GM12878 (cell line): ENCODE measurements around the gene LIX1L. TPM values are rescaled to one million over a fixed set of nuclear protein-coding genes. Genes with fewer than 3 reads are reported as not detected.
A peak's percentile ranks its signal among the peaks of the same experiment; 100 is the strongest.

Experiments used
- ATAC-seq: fragments of 200-7000 bp; cut with Tn5 transposase; 3 replicates; pipeline ENCODE4 v1.9.1; 2020; ENCODE audit warnings: mild to moderate bottlenecking, moderate library complexity
- BruUV-seq: library from RNA; stranded (reverse); fragments of 400-500 nt; replicated peaks from 2 replicates; lab custom pipeline; 2021; lab: Mats Ljungman, UMichigan
- CTCF ChIA-PET: fragments of 300-600 bp; sonication (Branson Sonifier 250); formaldehyde crosslinking; extraction: SDS; loops from one replicate; lab custom pipeline; 2021; ENCODE audit warnings: inconsistent platforms; lab: Yijun Ruan, JAX
- POLR2A ChIA-PET: fragments of 350-600 bp; formaldehyde crosslinking; extraction: SDS; loops from one replicate; lab custom pipeline; 2021; ENCODE audit warnings: inconsistent platforms; lab: Charles Lee
- RAD21 ChIA-PET: fragments of 300-600 bp; sonication (Branson Sonifier 250); formaldehyde crosslinking; loops from one replicate; lab custom pipeline; 2023; ENCODE audit warnings: antibody characterized with exemption; ENCODE audit not compliant: unreplicated experiment; lab: Charles Lee
- SMC1A ChIA-PET: fragments of 300-600 bp; sonication (Branson Sonifier 250); formaldehyde crosslinking; loops from one replicate; lab custom pipeline; 2023; ENCODE audit not compliant: unreplicated experiment, uncharacterized antibody; lab: Charles Lee
- DNase-seq: peaks from one replicate; pipeline ENCODE4 v3.0.0-alpha.2; 2011; ENCODE audit warnings: low read depth, low spot score
- FAIRE-seq: peaks from 3 replicates; lab custom pipeline; 2011; peaks lifted over from hg19 to GRCh38; lab: Jason Lieb, UNC
- H2AFZ ChIP-seq: 2 replicates; pipeline ENCODE4 v1.6.0; 2011; ENCODE audit warnings: low read depth, low read length, control low read depth; ENCODE audit not compliant: control insufficient read depth
- H3K27ac ChIP-seq: 2 replicates; pipeline ENCODE4 v1.5.1; 2011; ENCODE audit warnings: control low read depth; ENCODE audit not compliant: control insufficient read depth, insufficient read depth
- H3K27me3 ChIP-seq, 2 experiments: replicated peaks in 1 of 2; 2 replicates each; pipeline versions ENCODE4 v1.6.0 to v1.6.1; 2011; ENCODE audit warnings: low read length in 1 of 2; ENCODE audit not compliant: control insufficient read depth in 2 of 2, insufficient read depth in 2 of 2
- H3K36me3 ChIP-seq, 2 experiments: 2 replicates each; pipeline ENCODE4 v1.5.1; 2011; ENCODE audit warnings: low read length in 1 of 2; ENCODE audit not compliant: control insufficient read depth in 2 of 2, insufficient read depth in 2 of 2
- H3K4me1 ChIP-seq: 2 replicates; pipeline ENCODE4 v1.6.1; 2011; ENCODE audit warnings: mild to moderate bottlenecking, low read length, moderate library complexity, mixed read lengths; ENCODE audit not compliant: control insufficient read depth, insufficient read depth
- H3K4me2 ChIP-seq: 2 replicates; pipeline ENCODE4 v1.6.0; 2011; ENCODE audit warnings: control low read depth; ENCODE audit not compliant: control insufficient read depth, insufficient read depth
- H3K4me3 ChIP-seq: fragments of 200-600 bp; sonication (generic); 2 replicates; pipeline ENCODE4 v1.5.1; 2016
- H3K79me2 ChIP-seq: 2 replicates; pipeline ENCODE4 v1.6.0; 2011; ENCODE audit warnings: low read length; ENCODE audit not compliant: control insufficient read depth, insufficient read depth
- H3K9ac ChIP-seq: 2 replicates; pipeline ENCODE4 v1.8.0; 2011; ENCODE audit warnings: low read length, control low read depth, mixed read lengths; ENCODE audit not compliant: control insufficient read depth, insufficient read depth
- H3K9me3 ChIP-seq: replicated peaks from 3 replicates; pipeline ENCODE4 v1.5.1; 2011; ENCODE audit warnings: mild to moderate bottlenecking, low read length; ENCODE audit not compliant: control insufficient read depth, insufficient read depth
- H4K20me1 ChIP-seq: 2 replicates; pipeline ENCODE4 v1.6.0; 2011; ENCODE audit not compliant: control insufficient read depth, insufficient read depth
- CHD1 ChIP-seq: IDR thresholded peaks from 2 replicates; pipeline ENCODE4 v1.6.1; 2012; ENCODE audit warnings: low read depth, low read length, improper control_type of control experiment
- KAT2A ChIP-seq: conservative IDR thresholded peaks from 2 replicates; pipeline ENCODE4 v1.6.1; 2011; ENCODE audit warnings: low read depth, low read length; ENCODE audit not compliant: control insufficient read depth
- MXI1 ChIP-seq: fragments of 150-350 bp; IDR thresholded peaks from 2 replicates; pipeline ENCODE4 v1.6.1; 2011; ENCODE audit warnings: low read depth, mild to moderate bottlenecking, inconsistent platforms, low read length, improper control_type of control experiment
- NFYB ChIP-seq: IDR thresholded peaks from 2 replicates; pipeline ENCODE4 v1.6.1; 2011; ENCODE audit warnings: low read depth, mild to moderate bottlenecking, low read length, improper control_type of control experiment, moderate library complexity; ENCODE audit not compliant: insufficient read depth
- NR2C2 ChIP-seq: IDR thresholded peaks from 2 replicates; pipeline ENCODE4 v1.6.1; 2011; ENCODE audit warnings: borderline replicate concordance, low read depth; ENCODE audit not compliant: control insufficient read depth, insufficient read length
- RCOR1 ChIP-seq: conservative IDR thresholded peaks from 2 replicates; pipeline ENCODE4 v1.6.1; 2012; ENCODE audit warnings: low read depth, low read length, improper control_type of control experiment
- STAT3 ChIP-seq: IDR thresholded peaks from 2 replicates; pipeline ENCODE4 v1.6.1; 2011; ENCODE audit warnings: low read depth, low read length, improper control_type of control experiment
- WRNIP1 ChIP-seq: IDR thresholded peaks from 2 replicates; pipeline ENCODE4 v1.6.1; 2011; ENCODE audit warnings: low read depth, low read length, improper control_type of control experiment, borderline replicate concordance
- YY1 ChIP-seq: IDR thresholded peaks from 2 replicates; pipeline ENCODE4 v1.6.1; 2011; ENCODE audit warnings: low read depth, mild to moderate bottlenecking, low read length
- ZNF217 ChIP-seq: fragments of 450-650 bp; IDR thresholded peaks from 2 replicates; pipeline ENCODE4 v1.6.1; 2017; ENCODE audit warnings: antibody characterized with exemption, mild to moderate bottlenecking
- ZNF622 ChIP-seq: fragments of 450-650 bp; IDR thresholded peaks from 2 replicates; pipeline ENCODE4 v1.6.1; 2017; ENCODE audit warnings: mild to moderate bottlenecking, inconsistent platforms
- ZZZ3 ChIP-seq: IDR thresholded peaks from 2 replicates; pipeline ENCODE4 v1.6.1; 2011; ENCODE audit warnings: low read depth; ENCODE audit not compliant: control insufficient read depth, insufficient read length
- WGBS: methylation state at CpG from one replicate; pipeline ENCODE4 v1.1.6; 2016; ENCODE audit warnings: low lambda C conversion rate; ENCODE audit not compliant: insufficient replicate concordance, insufficient coverage; ENCODE audit errors: missing lambda C conversion rate; 5-methylcytosine and 5-hydroxymethylcytosine counted together
- in situ Hi-C: fragments of 300-500 bp; cut with MboI; formaldehyde crosslinking; loops from 9 replicates; pipeline ENCODE4 v1.14.3; 2018; ENCODE audit warnings: mixed read lengths
- intact Hi-C: fragments of 100-400 bp; cut with micrococcal nuclease; formaldehyde crosslinking; loops from one replicate; pipeline ENCODE4 v1.14.2; 2022; ENCODE audit not compliant: unreplicated experiment
- polyA plus RNA-seq, 11 experiments: library from polyadenylated mRNA; depleted of rRNA in 4 of 11; unstranded in 6 of 11; stranded (reverse) in 5 of 11; fragments of >200 nt; fragmentation: Nextera tagmentation in 4 of 11; fragmentation: Illumina TruSeq in 1 of 11; extraction: Ambion mirVana in 4 of 11; extraction: Trizol in 1 of 11; gene quantifications; 1 replicate in 1 of 11; 2 replicates in 10 of 11; pipeline versions ENCODE4 v1.2.1 to v1.2.3, GENCODE V29; 2011 to 2016; ENCODE audit warnings: inconsistent platforms in 2 of 11, missing spikeins in 2 of 11, low read depth in 1 of 11
- total RNA-seq, 4 experiments: library from RNA; depleted of rRNA in 3 of 4; stranded (reverse); fragments of >200 nt in 3 of 4; fragmentation: Illumina TruSeq in 1 of 4; extraction: Trizol in 1 of 4; gene quantifications; 2 replicates each; pipeline versions ENCODE4 v1.2.1 to v1.2.3, GENCODE V29; 2013 to 2021
- TF ChIP-seq, protein P1 (sequence below): IDR thresholded peaks from 2 replicates; pipeline ENCODE4 v1.6.1; 2011; ENCODE audit warnings: borderline replicate concordance, low read depth, mild to moderate bottlenecking, moderate library complexity, low read length; ENCODE audit not compliant: insufficient read depth, poor library complexity, severe bottlenecking
- TF ChIP-seq, protein P2 (sequence below): IDR thresholded peaks from 2 replicates; pipeline ENCODE4 v1.6.1; 2012; ENCODE audit warnings: mild to moderate bottlenecking, low read depth, low read length
- TF ChIP-seq, protein P3 (sequence below): IDR thresholded peaks from 2 replicates; pipeline ENCODE4 v1.6.1; 2012; ENCODE audit warnings: low read depth, low read length, improper control_type of control experiment

Gene LIX1L
- total and polyA plus RNA-seq, 10 of the 15 experiments (the other 5 are each of a cell fraction or from before 2014, with no cell fraction given): 5.5 to 48.2 (median 15.3) TPM

DNA sequence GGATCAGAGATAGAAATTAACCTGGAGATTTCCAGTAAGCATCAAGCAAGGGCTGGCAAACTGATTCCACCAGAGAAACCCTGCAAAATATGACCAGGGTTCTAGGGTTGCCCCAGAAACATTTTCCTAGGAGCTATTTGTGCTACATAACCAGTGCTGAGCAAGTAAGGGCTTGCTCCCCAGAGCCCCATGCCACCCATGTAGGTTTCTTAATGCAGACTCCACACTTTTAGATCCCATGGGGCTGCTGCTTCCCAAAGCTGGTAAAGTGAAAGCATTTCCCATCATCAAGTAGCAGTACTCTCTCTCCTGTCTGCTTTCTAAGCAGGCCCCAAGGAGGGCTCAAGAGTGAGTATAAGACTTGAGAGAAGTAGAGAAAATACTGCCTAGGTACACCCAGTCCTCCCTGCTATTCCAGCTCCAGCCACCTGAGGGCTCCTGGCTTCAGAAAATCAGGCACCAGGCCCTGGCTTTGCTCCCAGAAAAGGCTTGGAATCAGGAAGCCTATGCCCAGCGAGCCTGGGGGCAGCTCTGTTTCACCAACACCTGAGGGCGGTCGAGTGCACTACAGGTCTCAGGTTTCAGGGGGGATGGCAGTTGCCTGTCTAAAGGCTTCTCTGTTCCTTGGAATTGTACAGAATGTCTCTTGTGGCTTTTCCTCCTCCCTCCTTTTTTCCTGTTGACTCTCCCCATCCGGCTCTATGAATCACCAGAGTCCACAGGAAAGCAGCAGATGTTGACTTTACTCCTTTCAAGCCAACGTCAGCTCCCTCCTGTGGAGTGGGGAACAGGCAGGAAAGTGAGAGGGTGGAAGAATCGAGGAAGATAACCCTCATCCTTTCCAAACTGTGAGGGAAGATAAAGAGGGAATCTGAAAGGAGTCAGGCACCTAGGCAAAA lies 66.0 kb downstream of the LIX1L start:
- ChIA-PET RAD21 (interaction anchor here (0.8 to 2.8 kb wide), 12 partner anchors 11 to 120 kb away, joined by 3 to 10 read pairs (median 4); partner anchors contain the start of genes LIX1L, NUDT17 and PIAS3), SMC1A (interaction anchor here (0.6 to 2.7 kb wide), 25 partner anchors 9 to 140 kb away, joined by 3 to 12 read pairs (median 4); partner anchors contain the start of genes HJV, LIX1L and PIAS3), POLR2A (interaction anchor here (1.0 kb wide), 2 partner anchors 32 to 72 kb away, joined by 3 to 4 read pairs; partner anchors contain the start of genes ANKRD34A and POLR3GL), CTCF (interaction anchor here (0.6 to 5.9 kb wide), 32 partner anchors 9 to 141 kb away, joined by 3 to 66 read pairs (median 5); partner anchors contain the start of genes ANKRD34A, HJV, ITGA10 and LIX1L)
- no peak overlapping the region for H3K27ac ChIP-seq
- no peaks in the 10 kb centered on the region for H3K27me3 ChIP-seq
- in situ Hi-C loops: no loop called here
- no peaks in the 10 kb centered on the region for H3K79me2 ChIP-seq
- BruUV-seq: no TSS peak
- no peak overlapping the region for H3K9ac ChIP-seq
- H3K4me1 ChIP-seq: no peaks in the 10 kb centered on the region
- no peaks in the 10 kb centered on the region for H3K36me3 ChIP-seq
- H2AFZ ChIP-seq: no peak overlapping the region; the same call in 1 of the 2 replicates
- no peaks in the 10 kb centered on the region for H3K9me3 ChIP-seq
- H4K20me1 ChIP-seq: no peaks in the 10 kb centered on the region
- 7% methylated on average over 6 of the region's 6 CpGs for WGBS
- FAIRE-seq (peak; percentile 44), ATAC-seq (peak; percentile 95), DNase-seq (no peak)
- intact Hi-C loops: loop anchor here (1.0 to 2.0 kb wide), 2 partner anchors 19 to 121 kb away; partner anchors contain the start of gene ITGA10
- H3K4me2 ChIP-seq: no peak overlapping the region
- H3K4me3 ChIP-seq: no peak overlapping the region
- no peak for TF ChIP-seq ZNF622
- no peak for TF ChIP-seq MXI1
- TF ChIP-seq ZZZ3: no peak
- 0 out of 2 replicates have a peak, but pooled peaks have one; percentile 34 for TF ChIP-seq YY1
- TF ChIP-seq WRNIP1: no peak
- no peak for TF ChIP-seq NFYB
- TF ChIP-seq KAT2A: no peak
- TF ChIP-seq, protein P1, sequence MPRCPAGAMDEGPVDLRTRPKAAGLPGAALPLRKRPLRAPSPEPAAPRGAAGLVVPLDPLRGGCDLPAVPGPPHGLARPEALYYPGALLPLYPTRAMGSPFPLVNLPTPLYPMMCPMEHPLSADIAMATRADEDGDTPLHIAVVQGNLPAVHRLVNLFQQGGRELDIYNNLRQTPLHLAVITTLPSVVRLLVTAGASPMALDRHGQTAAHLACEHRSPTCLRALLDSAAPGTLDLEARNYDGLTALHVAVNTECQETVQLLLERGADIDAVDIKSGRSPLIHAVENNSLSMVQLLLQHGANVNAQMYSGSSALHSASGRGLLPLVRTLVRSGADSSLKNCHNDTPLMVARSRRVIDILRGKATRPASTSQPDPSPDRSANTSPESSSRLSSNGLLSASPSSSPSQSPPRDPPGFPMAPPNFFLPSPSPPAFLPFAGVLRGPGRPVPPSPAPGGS: no peak
- no peak for TF ChIP-seq STAT3
- TF ChIP-seq CHD1: no peak
- TF ChIP-seq, protein P2, sequence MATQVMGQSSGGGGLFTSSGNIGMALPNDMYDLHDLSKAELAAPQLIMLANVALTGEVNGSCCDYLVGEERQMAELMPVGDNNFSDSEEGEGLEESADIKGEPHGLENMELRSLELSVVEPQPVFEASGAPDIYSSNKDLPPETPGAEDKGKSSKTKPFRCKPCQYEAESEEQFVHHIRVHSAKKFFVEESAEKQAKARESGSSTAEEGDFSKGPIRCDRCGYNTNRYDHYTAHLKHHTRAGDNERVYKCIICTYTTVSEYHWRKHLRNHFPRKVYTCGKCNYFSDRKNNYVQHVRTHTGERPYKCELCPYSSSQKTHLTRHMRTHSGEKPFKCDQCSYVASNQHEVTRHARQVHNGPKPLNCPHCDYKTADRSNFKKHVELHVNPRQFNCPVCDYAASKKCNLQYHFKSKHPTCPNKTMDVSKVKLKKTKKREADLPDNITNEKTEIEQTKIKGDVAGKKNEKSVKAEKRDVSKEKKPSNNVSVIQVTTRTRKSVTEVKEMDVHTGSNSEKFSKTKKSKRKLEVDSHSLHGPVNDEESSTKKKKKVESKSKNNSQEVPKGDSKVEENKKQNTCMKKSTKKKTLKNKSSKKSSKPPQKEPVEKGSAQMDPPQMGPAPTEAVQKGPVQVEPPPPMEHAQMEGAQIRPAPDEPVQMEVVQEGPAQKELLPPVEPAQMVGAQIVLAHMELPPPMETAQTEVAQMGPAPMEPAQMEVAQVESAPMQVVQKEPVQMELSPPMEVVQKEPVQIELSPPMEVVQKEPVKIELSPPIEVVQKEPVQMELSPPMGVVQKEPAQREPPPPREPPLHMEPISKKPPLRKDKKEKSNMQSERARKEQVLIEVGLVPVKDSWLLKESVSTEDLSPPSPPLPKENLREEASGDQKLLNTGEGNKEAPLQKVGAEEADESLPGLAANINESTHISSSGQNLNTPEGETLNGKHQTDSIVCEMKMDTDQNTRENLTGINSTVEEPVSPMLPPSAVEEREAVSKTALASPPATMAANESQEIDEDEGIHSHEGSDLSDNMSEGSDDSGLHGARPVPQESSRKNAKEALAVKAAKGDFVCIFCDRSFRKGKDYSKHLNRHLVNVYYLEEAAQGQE: no peak
- TF ChIP-seq, protein P3, sequence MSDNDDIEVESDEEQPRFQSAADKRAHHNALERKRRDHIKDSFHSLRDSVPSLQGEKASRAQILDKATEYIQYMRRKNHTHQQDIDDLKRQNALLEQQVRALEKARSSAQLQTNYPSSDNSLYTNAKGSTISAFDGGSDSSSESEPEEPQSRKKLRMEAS: no peak
- no peak for TF ChIP-seq NR2C2
- no peak for TF ChIP-seq RCOR1
- TF ChIP-seq ZNF217: no peak
